Neuronal stem cell (in vitro differentiated cells): ENCODE measurements around the gene OR2H2.

Experiments
- DNase-seq: peaks from one replicate; pipeline ENCODE4 v3.0.0-alpha.2; 2013; ENCODE audit warnings: low spot score
- H2AFZ ChIP-seq: one replicate; pipeline ENCODE4 v1.6.1; 2013; ENCODE audit warnings: mild to moderate bottlenecking, low read length, inconsistent platforms
- H2AK5ac ChIP-seq: 2 replicates; pipeline ENCODE4 v1.6.1; 2013; ENCODE audit warnings: low read depth, mild to moderate bottlenecking, inconsistent platforms, low read length, moderate library complexity, mixed read lengths
- H2BK120ac ChIP-seq: 2 replicates; pipeline ENCODE4 v1.6.1; 2013; ENCODE audit warnings: low read depth, mild to moderate bottlenecking, inconsistent platforms, low read length, moderate library complexity, mixed read lengths
- H2BK12ac ChIP-seq: one replicate; pipeline ENCODE4 v1.6.1; 2013; ENCODE audit warnings: low read length, inconsistent platforms
- H2BK15ac ChIP-seq: 2 replicates; pipeline ENCODE4 v1.6.1; 2013; ENCODE audit warnings: mild to moderate bottlenecking, low read length, inconsistent platforms, mixed read lengths
- H2BK5ac ChIP-seq: one replicate; pipeline ENCODE4 v1.6.1; 2013; ENCODE audit warnings: inconsistent platforms, mild to moderate bottlenecking, low read length, moderate library complexity
- H3K14ac ChIP-seq: one replicate; pipeline ENCODE4 v1.6.1; 2013; ENCODE audit warnings: low read length, inconsistent platforms
- H3K18ac ChIP-seq: 2 replicates; pipeline ENCODE4 v1.6.1; 2013; ENCODE audit warnings: low read length, inconsistent platforms
- H3K23ac ChIP-seq: 2 replicates; pipeline ENCODE4 v1.6.1; 2013; ENCODE audit warnings: low read depth, mild to moderate bottlenecking, mixed read lengths, low read length, inconsistent platforms; ENCODE audit not compliant: poor library complexity
- H3K27ac ChIP-seq: replicated peaks from 3 replicates; pipeline ENCODE4 v1.5.1; 2013; ENCODE audit warnings: low read length, inconsistent platforms
- H3K27me3 ChIP-seq, 3 experiments: 2 replicates each; pipeline ENCODE4 v1.6.1; 2013; ENCODE audit warnings: low read length in 3 of 3, mild to moderate bottlenecking in 2 of 3, inconsistent platforms in 1 of 3, low read depth in 1 of 3, mixed read lengths in 1 of 3, moderate library complexity in 1 of 3; ENCODE audit not compliant: control insufficient read depth in 3 of 3, insufficient read depth in 3 of 3
- H3K36me3 ChIP-seq, 2 donors: replicated peaks in 1 of 2; 2 replicates each; pipeline ENCODE4 v1.6.1; 2013; ENCODE audit warnings: low read length in 2 of 2; ENCODE audit not compliant: control insufficient read depth in 2 of 2, insufficient read depth in 2 of 2
- H3K4ac ChIP-seq: 2 replicates; pipeline ENCODE4 v1.6.1; 2013; ENCODE audit warnings: inconsistent platforms, mild to moderate bottlenecking, low read length, moderate library complexity
- H3K4me1 ChIP-seq, 2 donors: 1 replicate in 1 of 2; 2 replicates in 1 of 2; pipeline ENCODE4 v1.6.1; 2013; ENCODE audit warnings: low read length in 2 of 2, low read depth in 1 of 2; ENCODE audit not compliant: control insufficient read depth in 2 of 2, insufficient read depth in 1 of 2
- H3K4me2 ChIP-seq: one replicate; pipeline ENCODE4 v1.6.1; 2013; ENCODE audit warnings: mild to moderate bottlenecking, low read length, inconsistent platforms; ENCODE audit not compliant: insufficient read depth, poor library complexity, severe bottlenecking
- H3K4me3 ChIP-seq, 2 donors: 2 replicates each; pipeline ENCODE4 v1.5.1; 2013; ENCODE audit warnings: low read length in 2 of 2, mild to moderate bottlenecking in 2 of 2, inconsistent platforms in 1 of 2, moderate library complexity in 1 of 2
- H3K79me1 ChIP-seq: one replicate; pipeline ENCODE4 v1.6.1; 2013; ENCODE audit warnings: low read depth, mild to moderate bottlenecking, inconsistent platforms, low read length, moderate library complexity
- H3K9ac ChIP-seq: one replicate; pipeline ENCODE4 v1.6.1; 2013; ENCODE audit warnings: mild to moderate bottlenecking, low read depth, low read length, inconsistent platforms; ENCODE audit not compliant: poor library complexity
- H3K9me3 ChIP-seq, 2 donors: replicated peaks in 1 of 2; 2 replicates each; pipeline versions ENCODE3 to v1.6.1; 2013; ENCODE audit warnings: low read length in 2 of 2, mild to moderate bottlenecking in 2 of 2, inconsistent platforms in 1 of 2, low read depth in 1 of 2, mixed read lengths in 1 of 2, moderate library complexity in 1 of 2; ENCODE audit not compliant: control insufficient read depth in 2 of 2, insufficient read depth in 1 of 2
- H4K8ac ChIP-seq: one replicate; pipeline ENCODE4 v1.6.1; 2013; ENCODE audit warnings: low read depth, mild to moderate bottlenecking, inconsistent platforms, low read length, moderate library complexity
- H4K91ac ChIP-seq: one replicate; pipeline ENCODE4 v1.6.1; 2013; ENCODE audit warnings: low read length, low read depth, mild to moderate bottlenecking, inconsistent platforms; ENCODE audit not compliant: poor library complexity
- WGBS, 2 donors: extraction: QIAGEN DNeasy Blood & Tissue Kit; methylation state at CpG; one replicate each; pipeline ENCODE4 v1.1.7; 2013; ENCODE audit warnings: missing lambda C conversion rate in 2 of 2, mixed read lengths in 1 of 2; ENCODE audit not compliant: insufficient read length in 2 of 2, insufficient replicate concordance in 1 of 2; ENCODE audit errors: extremely low coverage in 2 of 2; 5-methylcytosine and 5-hydroxymethylcytosine counted together

OR2H2 gene

GRCh38 chr6:29564875-29565274, 20.0 kb upstream of the OR2H2 start:
- Histone ChIP-seq H3K18ac (no peak overlapping the region), H2AFZ (no peak overlapping the region), H4K8ac (no peak overlapping the region), H2AK5ac (no peak overlapping the region), H3K79me1 (no peaks in the 10 kb centered on the region), H3K27ac (no peak overlapping the region), H3K9ac (no peak overlapping the region), H3K36me3 (no peaks in the 10 kb centered on the region), H3K9me3 (no peaks in the 10 kb centered on the region), H2BK120ac (no peak overlapping the region), H2BK5ac (no peak overlapping the region), H3K23ac (no peak overlapping the region), H3K14ac (no peak overlapping the region), H3K4me1 (no peaks in the 10 kb centered on the region), H4K91ac (no peak overlapping the region), H3K4ac (no peak overlapping the region), H2BK12ac (no peak overlapping the region), H3K4me2 (no peak overlapping the region), H3K27me3 (peaks cover 0 to 14% (median 0%) of the 10 kb centered on the region in 3 experiments), H3K4me3 (no peak overlapping the region), H2BK15ac (no peak overlapping the region)
- no peak for DNase-seq

GRCh38 chr6:29566856-29567255, 18.1 kb upstream of the OR2H2 start:
- no CpG with 5 or more reads among the region's 5 CpGs for WGBS, 2 donors

GRCh38 chr6:29567541-29567940, 17.4 kb upstream of the OR2H2 start:
- H3K23ac ChIP-seq: no peak overlapping the region
- H2AK5ac ChIP-seq: no peak overlapping the region
- no CpG with 5 or more reads among the region's 2 CpGs for WGBS, 2 donors

More at GRCh38 chr6:29566856-29567255, 18.1 kb upstream of the OR2H2 start:
- no peak overlapping the region for H3K4ac ChIP-seq
- no peak overlapping the region for H3K4me2 ChIP-seq
- no peaks in the 10 kb centered on the region for H3K4me1 ChIP-seq
- H3K27ac ChIP-seq: no peak overlapping the region
- H3K79me1 ChIP-seq: no peaks in the 10 kb centered on the region
- H2BK12ac ChIP-seq: no peak overlapping the region
- no peak overlapping the region for H2AK5ac ChIP-seq
- H2BK120ac ChIP-seq: no peak overlapping the region
- H3K18ac ChIP-seq: no peak overlapping the region
- H2BK15ac ChIP-seq: no peak overlapping the region
- H3K36me3 ChIP-seq: no peaks in the 10 kb centered on the region
- peaks cover 0 to 15% (median 0%) of the 10 kb centered on the region in 3 experiments for H3K27me3 ChIP-seq
- H3K9me3 ChIP-seq: no peaks in the 10 kb centered on the region
- no peak overlapping the region for H3K23ac ChIP-seq
- no peak overlapping the region for H2BK5ac ChIP-seq
- no peak for DNase-seq
- H3K9ac ChIP-seq: no peak overlapping the region
- H3K14ac ChIP-seq: no peak overlapping the region
- no peak overlapping the region for H2AFZ ChIP-seq
- H3K4me3 ChIP-seq: no peak overlapping the region
- H4K91ac ChIP-seq: no peak overlapping the region
- no peak overlapping the region for H4K8ac ChIP-seq

GRCh38 chr6:29567991-29568390, 16.9 kb upstream of the OR2H2 start:
- Histone ChIP-seq H3K14ac (no peak overlapping the region), H3K18ac (no peak overlapping the region), H4K91ac (no peak overlapping the region), H3K23ac (no peak overlapping the region), H2BK15ac (no peak overlapping the region), H4K8ac (no peak overlapping the region), H2AK5ac (no peak overlapping the region), H2BK12ac (no peak overlapping the region), H3K4ac (no peak overlapping the region), H3K4me1 (no peaks in the 10 kb centered on the region), H3K4me3 (no peak overlapping the region), H2BK120ac (no peak overlapping the region), H3K27me3 (peaks cover 0 to 9% (median 0%) of the 10 kb centered on the region in 3 experiments), H3K36me3 (no peaks in the 10 kb centered on the region), H2AFZ (no peak overlapping the region), H3K9me3 (no peaks in the 10 kb centered on the region), H3K9ac (no peak overlapping the region), H2BK5ac (no peak overlapping the region), H3K79me1 (no peaks in the 10 kb centered on the region), H3K4me2 (no peak overlapping the region), H3K27ac (no peak overlapping the region)
- DNase-seq: no peak
- WGBS, 2 donors: no CpG with 5 or more reads among the region's 5 CpGs

More at GRCh38 chr6:29567541-29567940, 17.4 kb upstream of the OR2H2 start:
- no peak for DNase-seq
- Histone ChIP-seq H3K27ac (no peak overlapping the region), H3K18ac (no peak overlapping the region), H3K79me1 (no peaks in the 10 kb centered on the region), H3K14ac (no peak overlapping the region), H3K9ac (no peak overlapping the region), H2BK12ac (no peak overlapping the region), H3K4me3 (no peak overlapping the region), H3K36me3 (no peaks in the 10 kb centered on the region), H3K4me1 (no peaks in the 10 kb centered on the region), H2BK5ac (no peak overlapping the region), H2BK120ac (no peak overlapping the region), H4K91ac (no peak overlapping the region), H3K4ac (no peak overlapping the region), H4K8ac (no peak overlapping the region), H2AFZ (no peak overlapping the region), H2BK15ac (no peak overlapping the region), H3K9me3 (no peaks in the 10 kb centered on the region), H3K27me3 (peaks cover 0 to 13% (median 0%) of the 10 kb centered on the region in 3 experiments), H3K4me2 (no peak overlapping the region)
